Endothelial cell of umbilical vein (primary cell): ENCODE measurements around the gene MICAL3. TPM values are rescaled to one million over a fixed set of nuclear protein-coding genes. Genes with fewer than 3 reads are reported as not detected.

Experiments
- BruUV-seq: library from RNA; stranded (reverse); fragments of 400-500 nt; replicated peaks from 2 replicates; lab custom pipeline; 2021; lab: Mats Ljungman, UMichigan
- CTCF ChIA-PET: fragments of 300-600, 350-600 bp; sonication (Branson Sonifier 250); formaldehyde crosslinking; loops from one replicate; lab custom pipeline; 2021; ENCODE audit warnings: antibody characterized with exemption, inconsistent platforms; lab: Charles Lee
- POLR2A ChIA-PET: fragments of 300-600, 350-600 bp; sonication (Branson Sonifier 250); formaldehyde crosslinking; loops from one replicate; lab custom pipeline; 2021; ENCODE audit warnings: antibody characterized with exemption, inconsistent platforms; lab: Charles Lee
- DNase-seq: peaks from one replicate; pipeline ENCODE4 v3.0.0-alpha.2; 2011; ENCODE audit warnings: low read depth, low spot score
- FAIRE-seq: peaks from 2 replicates; lab custom pipeline; 2011; peaks lifted over from hg19 to GRCh38; lab: Jason Lieb, UNC
- H2AFZ ChIP-seq: 2 replicates; pipeline ENCODE4 v1.6.0; 2012; ENCODE audit warnings: low read depth, low read length, control low read depth, inconsistent platforms
- H3K27ac ChIP-seq: 2 replicates; pipeline ENCODE4 v1.5.1; 2011; ENCODE audit warnings: low read depth, mild to moderate bottlenecking, control low read depth, low read length, moderate library complexity; ENCODE audit not compliant: insufficient read depth
- H3K27me3 ChIP-seq, 2 experiments: 2 replicates each; pipeline versions ENCODE4 v1.6.0 to v1.6.1; 2011; ENCODE audit warnings: low read length in 2 of 2, mixed read lengths in 1 of 2; ENCODE audit not compliant: control insufficient read depth in 2 of 2, insufficient read depth in 2 of 2
- H3K36me3 ChIP-seq, 2 experiments: 2 replicates in 1 of 2; 3 replicates in 1 of 2; pipeline ENCODE4 v1.5.1; 2011; ENCODE audit warnings: low read length in 2 of 2, mild to moderate bottlenecking in 1 of 2, moderate library complexity in 1 of 2; ENCODE audit not compliant: control insufficient read depth in 2 of 2, insufficient read depth in 2 of 2; ENCODE audit errors: extremely low read depth in 1 of 2
- H3K4me1 ChIP-seq: 3 replicates; pipeline ENCODE4 v1.5.1; 2011; ENCODE audit warnings: mild to moderate bottlenecking, low read length; ENCODE audit not compliant: control insufficient read depth, insufficient read depth; ENCODE audit errors: extremely low read depth
- H3K4me2 ChIP-seq: 2 replicates; pipeline ENCODE4 v1.6.1; 2011; ENCODE audit warnings: low read length, control low read depth, mixed read lengths; ENCODE audit not compliant: insufficient read depth
- H3K4me3 ChIP-seq, 3 experiments: fragments of 200-600 bp in 1 of 3; sonication (generic), shearing (Covaris generic) in 1 of 3; replicated peaks in 1 of 3; 2 replicates each; pipeline ENCODE4 v1.5.1; 2011 to 2016; ENCODE audit warnings: control low read depth in 3 of 3, low read length in 3 of 3, mild to moderate bottlenecking in 2 of 3, inconsistent platforms in 1 of 3, low read depth in 1 of 3, moderate library complexity in 1 of 3; ENCODE audit not compliant: insufficient read depth in 1 of 3
- H3K79me2 ChIP-seq: 2 replicates; pipeline ENCODE4 v1.6.0; 2012; ENCODE audit warnings: low read length, inconsistent platforms; ENCODE audit not compliant: control insufficient read depth, insufficient read depth
- H3K9ac ChIP-seq: replicated peaks from 2 replicates; pipeline ENCODE3; 2011; ENCODE audit warnings: low read length, control low read depth; ENCODE audit not compliant: insufficient read depth; ENCODE audit errors: extremely low read depth
- H3K9me1 ChIP-seq: replicated peaks from 3 replicates; pipeline ENCODE4 v1.6.0; 2011; ENCODE audit warnings: mild to moderate bottlenecking, low read length; ENCODE audit not compliant: control insufficient read depth, insufficient read depth; ENCODE audit errors: extremely low read depth
- H3K9me3 ChIP-seq: replicated peaks from 2 replicates; pipeline ENCODE4 v1.5.1; 2012; ENCODE audit warnings: low read length, inconsistent platforms; ENCODE audit not compliant: control insufficient read depth, insufficient read depth
- H4K20me1 ChIP-seq: replicated peaks from 2 replicates; pipeline ENCODE3; 2011; ENCODE audit warnings: mild to moderate bottlenecking, low read length; ENCODE audit not compliant: control insufficient read depth, insufficient read depth; ENCODE audit errors: extremely low read depth
- EZH2 ChIP-seq: IDR thresholded peaks from 2 replicates; pipeline ENCODE4 v1.6.1; 2012; ENCODE audit warnings: borderline replicate concordance, low read depth, mild to moderate bottlenecking, moderate library complexity, low read length, inconsistent platforms; ENCODE audit not compliant: severe bottlenecking
- FOS ChIP-seq: IDR thresholded peaks from 2 replicates; pipeline ENCODE4 v1.6.1; 2011; ENCODE audit warnings: mild to moderate bottlenecking, low read length, moderate library complexity, borderline replicate concordance; ENCODE audit not compliant: insufficient read depth
- GATA2 ChIP-seq: IDR thresholded peaks from 2 replicates; pipeline ENCODE4 v1.7.0; 2011; ENCODE audit warnings: low read depth, mild to moderate bottlenecking, moderate library complexity, mixed read lengths, low read length; ENCODE audit not compliant: insufficient read length, insufficient read depth
- JUN ChIP-seq: IDR thresholded peaks from 2 replicates; pipeline ENCODE4 v1.6.1; 2011; ENCODE audit warnings: borderline replicate concordance, low read depth; ENCODE audit not compliant: insufficient read length, insufficient read depth
- MYC ChIP-seq: IDR thresholded peaks from one replicate; pipeline ENCODE4 v1.6.1; 2011; ENCODE audit warnings: mild to moderate bottlenecking, low read depth, low read length
- POLR2A ChIP-seq: IDR thresholded peaks from 2 replicates; pipeline ENCODE4 v1.6.1; 2012; ENCODE audit warnings: low read depth, mild to moderate bottlenecking, control low read depth, low read length
- POLR2AphosphoS5 ChIP-seq: IDR thresholded peaks from 2 replicates; pipeline ENCODE4 v1.6.1; 2012; ENCODE audit warnings: low read depth, mild to moderate bottlenecking, control low read depth, low read length, moderate library complexity; ENCODE audit not compliant: insufficient read depth
- dilution Hi-C: fragments of 300-500 bp; cut with MboI; formaldehyde crosslinking; loops from one replicate; pipeline ENCODE4 v1.15.0; 2019; ENCODE audit warnings: low sequenced_read_pairs; ENCODE audit not compliant: extremely low pct_ligation_motif_present
- intact Hi-C: fragments of 100-400 bp; cut with micrococcal nuclease; formaldehyde crosslinking; loops from one replicate; pipeline ENCODE4 v1.10.0; 2022
- polyA plus RNA-seq, 4 experiments: library from polyadenylated mRNA; depleted of rRNA in 3 of 4; stranded (reverse) in 3 of 4; unstranded in 1 of 4; fragments of >200 nt; gene quantifications; 2 replicates each; pipeline versions ENCODE4 v1.2.1 to v1.2.3, GENCODE V29; 2011 to 2012; ENCODE audit warnings: missing spikeins in 1 of 4
- total RNA-seq: library from RNA; stranded (reverse); gene quantifications from 2 replicates; pipeline ENCODE4 v1.2.3, GENCODE V29; 2021
- TF ChIP-seq, protein P1 (sequence below): IDR thresholded peaks from 2 replicates; pipeline ENCODE4 v1.6.1; 2011; ENCODE audit not compliant: insufficient read depth, insufficient read length
- TF ChIP-seq, protein P2 (sequence below), 2 donors: IDR thresholded peaks; 1 replicate in 1 of 2; 2 replicates in 1 of 2; pipeline ENCODE4 v1.5.1; 2011; ENCODE audit warnings: low read length in 2 of 2, mild to moderate bottlenecking in 2 of 2, moderate library complexity in 2 of 2, control low read depth in 1 of 2, inconsistent platforms in 1 of 2, low read depth in 1 of 2; ENCODE audit not compliant: insufficient read depth in 1 of 2; ENCODE audit errors: extremely low read depth in 1 of 2

MICAL3 gene
- total and polyA plus RNA-seq, 2 donors (not counting 3 experiments of a cell fraction or from before 2014, with no cell fraction given) = 14.5 to 63.7 TPM

DNA sequence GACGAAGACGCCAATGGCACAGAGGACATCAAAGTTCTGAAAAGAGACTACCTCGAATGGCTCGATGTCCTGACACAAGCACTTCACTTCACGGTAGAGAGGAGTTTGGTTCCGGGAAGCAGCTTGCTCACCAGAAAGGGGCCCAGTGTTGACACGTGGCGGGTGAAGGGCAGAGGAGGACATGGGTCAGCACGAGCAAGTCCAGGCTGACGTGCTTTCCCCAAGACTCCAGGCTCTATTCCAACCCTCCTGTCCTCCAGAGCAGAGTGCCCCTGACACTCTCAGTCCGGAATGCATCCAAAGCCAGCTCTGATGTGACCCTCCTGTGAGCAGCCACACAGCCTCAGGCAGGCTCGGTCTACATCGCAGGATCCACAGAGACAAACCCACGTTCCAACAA is 172.6 kb downstream of the MICAL3 start:
- ChIA-PET CTCF (no interaction called here), POLR2A (no interaction called here)
- H2AFZ ChIP-seq = no peak overlapping the region
- H3K9ac ChIP-seq = no peak overlapping the region
- H4K20me1 ChIP-seq = no peaks in the 10 kb centered on the region
- intact Hi-C loops = no loop called here
- no peaks in the 10 kb centered on the region for H3K79me2 ChIP-seq
- no peak for TF ChIP-seq POLR2A
- no peak for TF ChIP-seq GATA2
- TF ChIP-seq POLR2AphosphoS5 = no peak
- TF ChIP-seq, protein P1, sequence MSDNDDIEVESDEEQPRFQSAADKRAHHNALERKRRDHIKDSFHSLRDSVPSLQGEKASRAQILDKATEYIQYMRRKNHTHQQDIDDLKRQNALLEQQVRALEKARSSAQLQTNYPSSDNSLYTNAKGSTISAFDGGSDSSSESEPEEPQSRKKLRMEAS = no peak
- TF ChIP-seq MYC = no peak
- TF ChIP-seq, protein P2, sequence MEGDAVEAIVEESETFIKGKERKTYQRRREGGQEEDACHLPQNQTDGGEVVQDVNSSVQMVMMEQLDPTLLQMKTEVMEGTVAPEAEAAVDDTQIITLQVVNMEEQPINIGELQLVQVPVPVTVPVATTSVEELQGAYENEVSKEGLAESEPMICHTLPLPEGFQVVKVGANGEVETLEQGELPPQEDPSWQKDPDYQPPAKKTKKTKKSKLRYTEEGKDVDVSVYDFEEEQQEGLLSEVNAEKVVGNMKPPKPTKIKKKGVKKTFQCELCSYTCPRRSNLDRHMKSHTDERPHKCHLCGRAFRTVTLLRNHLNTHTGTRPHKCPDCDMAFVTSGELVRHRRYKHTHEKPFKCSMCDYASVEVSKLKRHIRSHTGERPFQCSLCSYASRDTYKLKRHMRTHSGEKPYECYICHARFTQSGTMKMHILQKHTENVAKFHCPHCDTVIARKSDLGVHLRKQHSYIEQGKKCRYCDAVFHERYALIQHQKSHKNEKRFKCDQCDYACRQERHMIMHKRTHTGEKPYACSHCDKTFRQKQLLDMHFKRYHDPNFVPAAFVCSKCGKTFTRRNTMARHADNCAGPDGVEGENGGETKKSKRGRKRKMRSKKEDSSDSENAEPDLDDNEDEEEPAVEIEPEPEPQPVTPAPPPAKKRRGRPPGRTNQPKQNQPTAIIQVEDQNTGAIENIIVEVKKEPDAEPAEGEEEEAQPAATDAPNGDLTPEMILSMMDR (IDR thresholded peaks at IDR 0.05; ENCODE audit: extremely low read depth in 1 of 2, insufficient read depth in 1 of 2, low read depth in 1 of 2, low read length in 2 of 2) = no peak
- no peak for TF ChIP-seq EZH2
- TF ChIP-seq FOS = no peak
- TF ChIP-seq JUN = no peak
- dilution Hi-C loops = no loop called here
- H3K9me3 ChIP-seq = no peaks in the 10 kb centered on the region
- DNase-seq (no peak), FAIRE-seq (no peak)
- no peak overlapping the region for H3K4me2 ChIP-seq
- no peaks in the 10 kb centered on the region for H3K4me1 ChIP-seq
- H3K36me3 ChIP-seq = peaks cover under 1 to 4% of the 10 kb centered on the region in 2 experiments
- no peak overlapping the region for H3K27ac ChIP-seq
- no peaks in the 10 kb centered on the region for H3K27me3 ChIP-seq
- H3K9me1 ChIP-seq = no peaks in the 10 kb centered on the region
- H3K4me3 ChIP-seq = no peak overlapping the region
- BruUV-seq = no TSS peak
